ENCODE results near the gene PRSS37. TPM values are rescaled to one million over a fixed set of nuclear protein-coding genes. Genes with fewer than 3 reads are reported as not detected.

PRSS37 gene
- total RNA-seq, 1 experiment from 2014 or later = not detected

DNA sequence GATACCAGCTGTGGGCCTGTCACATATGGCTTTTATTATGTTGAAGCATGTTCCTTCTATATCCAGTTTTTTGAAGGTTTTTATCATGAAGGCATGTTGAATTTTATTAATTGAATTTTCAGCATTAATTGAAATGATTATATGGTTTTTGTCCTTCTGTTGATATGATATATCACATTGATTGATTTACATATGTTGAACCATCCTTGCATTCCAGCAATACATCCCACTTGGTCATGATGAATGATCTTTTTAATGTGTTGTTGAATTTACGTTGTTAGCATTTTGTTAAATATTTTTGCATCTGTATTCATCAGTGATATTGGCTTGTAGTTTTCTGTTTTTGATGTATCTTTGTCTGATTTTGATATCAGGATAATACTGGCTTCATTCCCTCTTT, 21.2 kb downstream of the PRSS37 start:
- ATAC-seq (no peak), DNase-seq (ENCODE audit: low read depth, low spot score) (no peak)
- H3K27ac ChIP-seq (ENCODE audit: low read depth, low read length) = no peak overlapping the region
- no peaks in the 10 kb centered on the region for H4K20me1 ChIP-seq (ENCODE audit: insufficient read depth)
- H3K27me3 ChIP-seq (ENCODE audit: insufficient read depth, low read length) = no peaks in the 10 kb centered on the region
- H3K4me1 ChIP-seq (ENCODE audit: control insufficient read depth in 1 of 2, insufficient read depth in 2 of 2, low read length in 2 of 2) = no peaks in the 10 kb centered on the region
- no peaks in the 10 kb centered on the region for H3K79me2 ChIP-seq (ENCODE audit: insufficient read depth, low read length)
- H3K9me2 ChIP-seq (ENCODE audit: insufficient read depth) = no peaks in the 10 kb centered on the region
- no peak overlapping the region for H3K4me3 ChIP-seq (replicated peaks in 1 of 2; ENCODE audit: low read depth in 1 of 2, low read length in 2 of 2)
- H3K9ac ChIP-seq (ENCODE audit: low read length) = no peak overlapping the region
- POLR2A ChIA-PET = no interaction called here
- TF ChIP-seq ZNF274 (IDR thresholded peaks at IDR 0.05; ENCODE audit: low read depth, low read length) = no peak
- TF ChIP-seq, protein P1, sequence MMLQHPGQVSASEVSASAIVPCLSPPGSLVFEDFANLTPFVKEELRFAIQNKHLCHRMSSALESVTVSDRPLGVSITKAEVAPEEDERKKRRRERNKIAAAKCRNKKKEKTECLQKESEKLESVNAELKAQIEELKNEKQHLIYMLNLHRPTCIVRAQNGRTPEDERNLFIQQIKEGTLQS (IDR thresholded peaks at IDR 0.05) = no peak
- TF ChIP-seq, protein P2, sequence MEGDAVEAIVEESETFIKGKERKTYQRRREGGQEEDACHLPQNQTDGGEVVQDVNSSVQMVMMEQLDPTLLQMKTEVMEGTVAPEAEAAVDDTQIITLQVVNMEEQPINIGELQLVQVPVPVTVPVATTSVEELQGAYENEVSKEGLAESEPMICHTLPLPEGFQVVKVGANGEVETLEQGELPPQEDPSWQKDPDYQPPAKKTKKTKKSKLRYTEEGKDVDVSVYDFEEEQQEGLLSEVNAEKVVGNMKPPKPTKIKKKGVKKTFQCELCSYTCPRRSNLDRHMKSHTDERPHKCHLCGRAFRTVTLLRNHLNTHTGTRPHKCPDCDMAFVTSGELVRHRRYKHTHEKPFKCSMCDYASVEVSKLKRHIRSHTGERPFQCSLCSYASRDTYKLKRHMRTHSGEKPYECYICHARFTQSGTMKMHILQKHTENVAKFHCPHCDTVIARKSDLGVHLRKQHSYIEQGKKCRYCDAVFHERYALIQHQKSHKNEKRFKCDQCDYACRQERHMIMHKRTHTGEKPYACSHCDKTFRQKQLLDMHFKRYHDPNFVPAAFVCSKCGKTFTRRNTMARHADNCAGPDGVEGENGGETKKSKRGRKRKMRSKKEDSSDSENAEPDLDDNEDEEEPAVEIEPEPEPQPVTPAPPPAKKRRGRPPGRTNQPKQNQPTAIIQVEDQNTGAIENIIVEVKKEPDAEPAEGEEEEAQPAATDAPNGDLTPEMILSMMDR (IDR thresholded peaks at IDR 0.05 in 2 of 3, conservative IDR thresholded peaks at IDR 0.05 in 1 of 3; ENCODE audit: borderline replicate concordance in 1 of 3, insufficient read depth in 1 of 3, low read depth in 2 of 3, low read length in 2 of 3) = no peak
- TF ChIP-seq SP1 (IDR thresholded peaks at IDR 0.05; ENCODE audit: low read depth) = no peak
- no peak for TF ChIP-seq CEBPB (IDR thresholded peaks at IDR 0.05; ENCODE audit: low read depth)
- TF ChIP-seq SIN3A (IDR thresholded peaks at IDR 0.05; ENCODE audit: low read depth) = no peak
- TF ChIP-seq POLR2AphosphoS5 (IDR thresholded peaks at IDR 0.05; ENCODE audit: low read depth, low read length) = no peak
- TF ChIP-seq ZFX (IDR thresholded peaks at IDR 0.05) = no peak
- TF ChIP-seq RAD21 (IDR thresholded peaks at IDR 0.05; ENCODE audit: low read depth) = no peak
- no peak for TF ChIP-seq FOSL1 (IDR thresholded peaks at IDR 0.05; ENCODE audit: low read depth)
- TF ChIP-seq EZH2 (IDR thresholded peaks at IDR 0.05) = no peak
- no peak for TF ChIP-seq EZH2phosphoT487 (IDR thresholded peaks at IDR 0.05; ENCODE audit: borderline replicate concordance)
- TF ChIP-seq TCF7L2 (IDR thresholded peaks at IDR 0.05; ENCODE audit: borderline replicate concordance, extremely low read depth, insufficient read depth, insufficient read length) = no peak
- TF ChIP-seq, protein P3, sequence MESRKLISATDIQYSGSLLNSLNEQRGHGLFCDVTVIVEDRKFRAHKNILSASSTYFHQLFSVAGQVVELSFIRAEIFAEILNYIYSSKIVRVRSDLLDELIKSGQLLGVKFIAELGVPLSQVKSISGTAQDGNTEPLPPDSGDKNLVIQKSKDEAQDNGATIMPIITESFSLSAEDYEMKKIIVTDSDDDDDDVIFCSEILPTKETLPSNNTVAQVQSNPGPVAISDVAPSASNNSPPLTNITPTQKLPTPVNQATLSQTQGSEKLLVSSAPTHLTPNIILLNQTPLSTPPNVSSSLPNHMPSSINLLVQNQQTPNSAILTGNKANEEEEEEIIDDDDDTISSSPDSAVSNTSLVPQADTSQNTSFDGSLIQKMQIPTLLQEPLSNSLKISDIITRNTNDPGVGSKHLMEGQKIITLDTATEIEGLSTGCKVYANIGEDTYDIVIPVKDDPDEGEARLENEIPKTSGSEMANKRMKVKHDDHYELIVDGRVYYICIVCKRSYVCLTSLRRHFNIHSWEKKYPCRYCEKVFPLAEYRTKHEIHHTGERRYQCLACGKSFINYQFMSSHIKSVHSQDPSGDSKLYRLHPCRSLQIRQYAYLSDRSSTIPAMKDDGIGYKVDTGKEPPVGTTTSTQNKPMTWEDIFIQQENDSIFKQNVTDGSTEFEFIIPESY (IDR thresholded peaks at IDR 0.05; ENCODE audit: extremely low read depth, insufficient replicate concordance, low read length) = no peak
- no peak for TF ChIP-seq YY1 (IDR thresholded peaks at IDR 0.05; ENCODE audit: extremely low read depth, insufficient replicate concordance, low read depth, low read length)
- TF ChIP-seq, protein P4, sequence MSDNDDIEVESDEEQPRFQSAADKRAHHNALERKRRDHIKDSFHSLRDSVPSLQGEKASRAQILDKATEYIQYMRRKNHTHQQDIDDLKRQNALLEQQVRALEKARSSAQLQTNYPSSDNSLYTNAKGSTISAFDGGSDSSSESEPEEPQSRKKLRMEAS (IDR thresholded peaks at IDR 0.05) = no peak
- no peak for TF ChIP-seq POLR2A (IDR thresholded peaks at IDR 0.05; ENCODE audit: borderline replicate concordance, extremely low read depth, insufficient read depth, insufficient read length)
- TF ChIP-seq, protein P5, sequence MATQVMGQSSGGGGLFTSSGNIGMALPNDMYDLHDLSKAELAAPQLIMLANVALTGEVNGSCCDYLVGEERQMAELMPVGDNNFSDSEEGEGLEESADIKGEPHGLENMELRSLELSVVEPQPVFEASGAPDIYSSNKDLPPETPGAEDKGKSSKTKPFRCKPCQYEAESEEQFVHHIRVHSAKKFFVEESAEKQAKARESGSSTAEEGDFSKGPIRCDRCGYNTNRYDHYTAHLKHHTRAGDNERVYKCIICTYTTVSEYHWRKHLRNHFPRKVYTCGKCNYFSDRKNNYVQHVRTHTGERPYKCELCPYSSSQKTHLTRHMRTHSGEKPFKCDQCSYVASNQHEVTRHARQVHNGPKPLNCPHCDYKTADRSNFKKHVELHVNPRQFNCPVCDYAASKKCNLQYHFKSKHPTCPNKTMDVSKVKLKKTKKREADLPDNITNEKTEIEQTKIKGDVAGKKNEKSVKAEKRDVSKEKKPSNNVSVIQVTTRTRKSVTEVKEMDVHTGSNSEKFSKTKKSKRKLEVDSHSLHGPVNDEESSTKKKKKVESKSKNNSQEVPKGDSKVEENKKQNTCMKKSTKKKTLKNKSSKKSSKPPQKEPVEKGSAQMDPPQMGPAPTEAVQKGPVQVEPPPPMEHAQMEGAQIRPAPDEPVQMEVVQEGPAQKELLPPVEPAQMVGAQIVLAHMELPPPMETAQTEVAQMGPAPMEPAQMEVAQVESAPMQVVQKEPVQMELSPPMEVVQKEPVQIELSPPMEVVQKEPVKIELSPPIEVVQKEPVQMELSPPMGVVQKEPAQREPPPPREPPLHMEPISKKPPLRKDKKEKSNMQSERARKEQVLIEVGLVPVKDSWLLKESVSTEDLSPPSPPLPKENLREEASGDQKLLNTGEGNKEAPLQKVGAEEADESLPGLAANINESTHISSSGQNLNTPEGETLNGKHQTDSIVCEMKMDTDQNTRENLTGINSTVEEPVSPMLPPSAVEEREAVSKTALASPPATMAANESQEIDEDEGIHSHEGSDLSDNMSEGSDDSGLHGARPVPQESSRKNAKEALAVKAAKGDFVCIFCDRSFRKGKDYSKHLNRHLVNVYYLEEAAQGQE (IDR thresholded peaks at IDR 0.05; ENCODE audit: low read depth) = no peak
- no peak for TF ChIP-seq CBX3 (IDR thresholded peaks at IDR 0.05; ENCODE audit: low read depth)
- TF ChIP-seq ELF1 (IDR thresholded peaks at IDR 0.05; ENCODE audit: borderline replicate concordance, low read depth) = no peak
- no peak overlapping the region for H3K4me2 ChIP-seq (ENCODE audit: low read length)
- H3K36me3 ChIP-seq (ENCODE audit: control insufficient read depth in 1 of 2, insufficient read depth in 2 of 2, low read length in 2 of 2) = no peaks in the 10 kb centered on the region
- intact Hi-C loops (cut with micrococcal nuclease) = no loop called here
- H2AFZ ChIP-seq (ENCODE audit: low read depth, low read length, poor library complexity, severe bottlenecking) = no peak overlapping the region
- CTCF ChIA-PET = no interaction called here
- BruUV-seq (replicated peaks) = no TSS peak
- H3K9me3 ChIP-seq (ENCODE audit: control insufficient read depth in 1 of 2, insufficient read depth in 1 of 2, low read depth in 1 of 2, low read length in 2 of 2) = peaks cover 0 to 4% of the 10 kb centered on the region in 2 experiments; a peak in 1 of 4 replicates
- RAD21 ChIA-PET (ENCODE audit: low non-redundant PET in 1 of 2, low total read pairs in 2 of 2, uncharacterized antibody in 2 of 2, unreplicated experiment in 2 of 2) = no interaction called here

Measured in HCT116 (cell line).